HG03378 (cell line): ENCODE measurements around the gene ALDH1B1.

Experiments used
- ATAC-seq: cut with Tn5 transposase; IDR thresholded peaks from one replicate; pipeline ENCODE4 v1.9.1; 2021; ENCODE audit warnings: mild to moderate bottlenecking, moderate library complexity; ENCODE audit not compliant: unreplicated experiment

Gene ALDH1B1

GRCh38 chr9:38437193-38437823 is 44.8 kb downstream of the ALDH1B1 start:
- ATAC-seq = no peak

GRCh38 chr9:38439291-38439915 is 46.9 kb downstream of the ALDH1B1 start:
- ATAC-seq = no peak

GRCh38 chr9:38439916-38440301 is 47.4 kb downstream of the ALDH1B1 start:
- no peak for ATAC-seq

- no peak for ATAC-seq
These were observed 48.0 kb downstream of the ALDH1B1 start for GRCh38 chr9:38440516-38440915.

- ATAC-seq = no peak
These were observed 49.0 kb downstream of the ALDH1B1 start for GRCh38 chr9:38441347-38442085.

- no peak for ATAC-seq
These were observed 50.1 kb downstream of the ALDH1B1 start for GRCh38 chr9:38442473-38443096.

- ATAC-seq = no peak
These were observed 50.7 kb downstream of the ALDH1B1 start for GRCh38 chr9:38443181-38443580.

GRCh38 chr9:38443597-38443996 is 51.1 kb downstream of the ALDH1B1 start:
- no peak for ATAC-seq

GRCh38 chr9:38445154-38446043 is 52.9 kb downstream of the ALDH1B1 start:
- peak; percentile 93 for ATAC-seq

GRCh38 chr9:38447703-38448102 is 55.2 kb downstream of the ALDH1B1 start:
- ATAC-seq = no peak
